ENCODE results near the gene UTRN.

The UTRN gene

GRCh38 chr6:144314003-144314485 lies 28.9 kb downstream of the UTRN start:
- DNase-seq = no peak

GRCh38 chr6:144314562-144314961 lies 29.4 kb downstream of the UTRN start:
- no peak for DNase-seq

GRCh38 chr6:144315226-144315980 lies 30.3 kb downstream of the UTRN start:
- no peak for DNase-seq

- no peak for DNase-seq
Measured at GRCh38 chr6:144315981-144316861, 31.1 kb downstream of the UTRN start.

- DNase-seq = no peak
Measured at GRCh38 chr6:144316862-144317195, 31.7 kb downstream of the UTRN start.

- no peak for DNase-seq
Measured at GRCh38 chr6:144317736-144318135, 32.6 kb downstream of the UTRN start.

GRCh38 chr6:144319211-144319610 lies 34.1 kb downstream of the UTRN start:
- DNase-seq = no peak

GRCh38 chr6:144320741-144321140 lies 35.6 kb downstream of the UTRN start:
- no peak for DNase-seq

GRCh38 chr6:144321839-144322591 lies 36.9 kb downstream of the UTRN start:
- DNase-seq = no peak

- DNase-seq = no peak
Measured at GRCh38 chr6:144325232-144325631, 40.1 kb downstream of the UTRN start.

- no peak for DNase-seq
Measured at GRCh38 chr6:144326393-144326792, 41.3 kb downstream of the UTRN start.

GRCh38 chr6:144327081-144327480 lies 41.9 kb downstream of the UTRN start:
- no peak for DNase-seq

GRCh38 chr6:144330017-144330987 lies 45.2 kb downstream of the UTRN start:
- no peak for DNase-seq

GRCh38 chr6:144331491-144331969 lies 46.4 kb downstream of the UTRN start:
- DNase-seq = no peak

GRCh38 chr6:144332177-144332576 lies 47.0 kb downstream of the UTRN start:
- DNase-seq = no peak

- DNase-seq = peak; percentile 80
Measured at GRCh38 chr6:144334150-144334708, 49.1 kb downstream of the UTRN start.
